Left cardiac atrium (tissue), 2 donors: ENCODE measurements around the gene VSTM5. TPM values are rescaled to one million over a fixed set of nuclear protein-coding genes. Genes with fewer than 3 reads are reported as not detected.

Source experiments
- total RNA-seq, 2 donors: library from RNA; stranded (reverse); fragmentation: NEBNext Ultra II Directional; extraction: Animal tissue kit (Norgen Biotek cat#: 25700); gene quantifications; one replicate each; pipeline ENCODE4 v1.2.1, GENCODE V29; 2021
- donor health status: DM: no; HTN: yes; CAD: no; lungs with severe emphysema.
- donor health status: DM: yes; HTN: yes; CAD: no.

VSTM5 gene
- total RNA-seq, 2 donors from 2014 or later: 0.21 to 0.37 TPM

Other genes starting within 250 kb of the VSTM5 start
- gene CEP295, start 188.9 kb downstream of the VSTM5 start, total RNA-seq: 1 to 10 TPM; 5.9 to 6.4 TPM
- gene TAF1D, start 109.1 kb downstream of the VSTM5 start, total RNA-seq: 10 to 100 TPM; 29.6 to 53.2 TPM
- 10 to 100 TPM; 27.2 to 28.4 TPM for gene C11orf54, start 108.9 kb downstream of the VSTM5 start, total RNA-seq
- gene MED17, start 66.3 kb downstream of the VSTM5 start, total RNA-seq: 10 to 100 TPM; 19.3 to 21.8 TPM
- not detected for gene HEPHL1, start 170.7 kb upstream of the VSTM5 start, total RNA-seq